DND-41 (cell line): Measurements from ENCODE around the gene FAM162A.
A peak's percentile ranks its signal among the peaks of the same experiment; 100 is the strongest.

ENCODE experiments used
- ATAC-seq: fragments of 200-7000 bp; cut with Tn5 transposase; 3 replicates; pipeline ENCODE4 v1.9.1; 2021; ENCODE audit warnings: low read depth; ENCODE audit not compliant: insufficient read depth
- DNase-seq: peaks from one replicate; pipeline ENCODE4 v3.0.0-alpha.2; 2020
- H2AFZ ChIP-seq: 2 replicates; pipeline ENCODE4 v1.6.0; 2012; ENCODE audit warnings: low read depth, low read length
- H3K27ac ChIP-seq: 2 replicates; pipeline ENCODE4 v1.5.1; 2012; ENCODE audit warnings: low read length, inconsistent platforms
- H3K27me3 ChIP-seq: fragments of 200-600 bp; sonication (generic); 2 replicates; pipeline ENCODE4 v1.6.0; 2012; ENCODE audit warnings: low read length, mild to moderate bottlenecking, inconsistent platforms; ENCODE audit not compliant: insufficient read depth, poor library complexity
- H3K36me3 ChIP-seq: 2 replicates; pipeline ENCODE4 v1.5.1; 2012; ENCODE audit warnings: low read length, inconsistent platforms; ENCODE audit not compliant: insufficient read depth
- H3K4me1 ChIP-seq: 2 replicates; pipeline ENCODE4 v1.5.1; 2012; ENCODE audit warnings: mild to moderate bottlenecking, low read length; ENCODE audit not compliant: insufficient read depth
- H3K4me2 ChIP-seq: 2 replicates; pipeline ENCODE4 v1.6.0; 2012; ENCODE audit warnings: mild to moderate bottlenecking, moderate library complexity, low read length, inconsistent platforms; ENCODE audit not compliant: insufficient read depth
- H3K4me3 ChIP-seq, 2 experiments: fragments of 200-600 bp in 1 of 2; shearing (Covaris generic) in 1 of 2; 2 replicates each; pipeline ENCODE4 v1.5.1; 2012 to 2016; ENCODE audit warnings: inconsistent platforms in 2 of 2, low read length in 2 of 2, mild to moderate bottlenecking in 2 of 2, low read depth in 1 of 2, moderate library complexity in 1 of 2
- H3K79me2 ChIP-seq: 2 replicates; pipeline ENCODE4 v1.6.0; 2012; ENCODE audit warnings: low read length, inconsistent platforms; ENCODE audit not compliant: insufficient read depth
- H3K9ac ChIP-seq: 2 replicates; pipeline ENCODE4 v1.6.0; 2012; ENCODE audit warnings: low read depth, mild to moderate bottlenecking, inconsistent platforms, low read length, moderate library complexity
- H3K9me3 ChIP-seq: 2 replicates; pipeline ENCODE4 v1.5.1; 2012; ENCODE audit warnings: low read length, moderate library complexity, mild to moderate bottlenecking, inconsistent platforms; ENCODE audit not compliant: insufficient read depth, severe bottlenecking
- H4K20me1 ChIP-seq: 2 replicates; pipeline ENCODE4 v1.6.0; 2012; ENCODE audit warnings: low read length; ENCODE audit not compliant: insufficient read depth
- CTCF ChIP-seq: IDR thresholded peaks from 2 replicates; pipeline ENCODE4 v1.5.1; 2012; ENCODE audit warnings: borderline replicate concordance, low read length, moderate library complexity, mild to moderate bottlenecking; ENCODE audit not compliant: poor library complexity, severe bottlenecking; ENCODE audit errors: extremely low read depth
- EZH2 ChIP-seq: IDR thresholded peaks from 3 replicates; pipeline ENCODE4 v1.6.1; 2012; ENCODE audit warnings: borderline replicate concordance, low read depth, mild to moderate bottlenecking, moderate library complexity, low read length, inconsistent platforms; ENCODE audit not compliant: severe bottlenecking

The FAM162A gene

GRCh38 chr3:122391681-122392446, 7.9 kb downstream of the FAM162A start:
- peaks cover 17% of the 10 kb centered on the region for H3K4me1 ChIP-seq
- H3K27me3 ChIP-seq = no peaks in the 10 kb centered on the region
- TF ChIP-seq CTCF = no peak
- TF ChIP-seq EZH2 = no peak
- H3K36me3 ChIP-seq = peaks cover 20% of the 10 kb centered on the region
- H3K79me2 ChIP-seq = peaks cover 74% of the 10 kb centered on the region
- H3K27ac ChIP-seq = no peak overlapping the region
- no peaks in the 10 kb centered on the region for H3K9me3 ChIP-seq
- H3K4me2 ChIP-seq = no peak overlapping the region
- H2AFZ ChIP-seq = no peak overlapping the region
- no peak overlapping the region for H3K4me3 ChIP-seq
- H4K20me1 ChIP-seq = peaks cover 4% of the 10 kb centered on the region; the same call in 1 of the 2 replicates
- no peak for DNase-seq
- ATAC-seq = no peak
- no peak overlapping the region for H3K9ac ChIP-seq

DNA sequence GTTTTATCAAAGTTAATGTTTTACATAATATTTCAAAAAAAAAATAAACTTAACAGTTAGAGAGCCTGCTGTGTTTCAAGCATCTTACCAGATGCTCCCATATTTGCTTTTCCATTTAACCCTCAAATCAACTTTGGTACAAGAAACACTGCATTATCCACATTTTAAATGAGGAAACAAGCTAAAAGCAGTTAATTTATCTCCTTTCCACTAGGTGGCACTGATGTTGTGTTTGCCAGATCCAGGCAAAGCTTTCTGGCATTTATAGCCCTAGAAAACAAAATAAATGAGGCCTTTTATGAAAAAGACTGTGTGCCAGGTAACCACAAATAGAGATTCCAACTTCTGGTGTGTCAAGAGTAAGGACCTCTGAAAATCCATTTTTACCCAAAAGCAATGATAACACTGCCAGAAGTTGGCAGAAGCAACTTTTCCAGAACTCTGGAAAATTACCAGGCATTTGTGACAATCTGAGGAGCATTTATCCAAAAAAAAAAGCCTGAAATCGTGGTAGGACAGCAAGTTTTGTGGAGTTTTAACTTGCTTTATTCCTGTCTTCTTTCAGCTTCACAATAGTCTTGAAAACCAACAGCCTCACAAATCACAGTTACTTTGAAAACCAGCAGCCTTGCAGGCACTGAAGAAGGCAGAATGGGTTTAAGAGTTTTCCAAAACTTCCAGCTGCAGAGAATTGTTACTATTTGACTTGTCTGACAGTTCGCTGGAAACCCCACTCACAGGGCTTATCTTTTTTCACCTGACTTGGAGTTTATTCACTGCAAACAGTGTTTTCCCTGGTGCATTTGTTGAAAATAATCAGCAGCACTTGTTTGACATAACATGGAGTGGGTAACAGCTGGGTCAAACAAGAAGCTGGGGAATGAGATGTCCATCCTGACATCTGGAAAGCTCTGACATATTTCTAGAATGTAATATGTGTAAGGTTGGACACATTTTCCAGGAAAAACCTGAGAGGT, 9.2 kb downstream of the FAM162A start:
- peaks cover 4% of the 10 kb centered on the region; the same call in 1 of the 2 replicates for H4K20me1 ChIP-seq
- H2AFZ ChIP-seq = no peak overlapping the region
- no peak overlapping the region for H3K9ac ChIP-seq
- H3K9me3 ChIP-seq = no peaks in the 10 kb centered on the region
- H3K4me1 ChIP-seq = peaks cover 4% of the 10 kb centered on the region; the same call in 1 of the 2 replicates
- TF ChIP-seq CTCF = peak; percentile 82
- TF ChIP-seq EZH2 = no peak
- peaks cover 62% of the 10 kb centered on the region for H3K79me2 ChIP-seq
- peak; percentile 70 for ATAC-seq
- no peak overlapping the region for H3K4me3 ChIP-seq
- no peak overlapping the region for H3K4me2 ChIP-seq
- peaks cover 19% of the 10 kb centered on the region for H3K36me3 ChIP-seq
- H3K27ac ChIP-seq = no peak overlapping the region
- peak; percentile 34 for DNase-seq
- no peaks in the 10 kb centered on the region for H3K27me3 ChIP-seq

DNA sequence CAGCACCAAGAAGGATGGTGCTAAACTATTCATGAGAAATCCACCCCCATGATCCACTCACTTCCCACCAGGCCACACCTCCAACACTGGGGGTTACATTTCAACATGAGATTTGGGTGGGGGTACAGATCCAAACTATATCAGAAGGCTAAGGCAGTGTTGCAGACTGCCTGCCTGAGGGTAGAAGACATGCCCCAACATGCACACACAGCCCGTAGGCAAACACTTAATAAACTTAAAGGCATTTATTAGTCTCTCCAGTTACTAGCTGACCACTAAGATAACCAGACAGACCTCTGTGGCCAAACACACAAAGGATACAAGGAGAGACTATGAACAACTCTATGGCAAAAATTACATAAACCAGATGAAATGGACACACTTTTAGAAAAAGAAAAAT, 10.2 kb downstream of the FAM162A start:
- no peak for TF ChIP-seq CTCF
- no peak for TF ChIP-seq EZH2
- DNase-seq = no peak
- Histone ChIP-seq H3K36me3 (peaks cover 19% of the 10 kb centered on the region), H2AFZ (no peak overlapping the region), H3K4me2 (no peak overlapping the region), H3K79me2 (peaks cover 57% of the 10 kb centered on the region), H3K27me3 (no peaks in the 10 kb centered on the region), H3K27ac (no peak overlapping the region), H3K9me3 (no peaks in the 10 kb centered on the region), H3K4me1 (no peaks in the 10 kb centered on the region), H3K4me3 (no peak overlapping the region), H3K9ac (no peak overlapping the region), H4K20me1 (peaks cover 4% of the 10 kb centered on the region; the same call in 1 of the 2 replicates)
- ATAC-seq = no peak
